Measurements from ENCODE around the gene TTC24. TPM values are rescaled to one million over a fixed set of nuclear protein-coding genes. Genes with fewer than 3 reads are reported as not detected.
A peak's percentile ranks its signal among the peaks of the same experiment; 100 is the strongest.

TTC24 gene
- total and polyA plus RNA-seq, 7 experiments from 2014 or later: 0.97 to 10.2 (median 3.2) TPM

DNA sequence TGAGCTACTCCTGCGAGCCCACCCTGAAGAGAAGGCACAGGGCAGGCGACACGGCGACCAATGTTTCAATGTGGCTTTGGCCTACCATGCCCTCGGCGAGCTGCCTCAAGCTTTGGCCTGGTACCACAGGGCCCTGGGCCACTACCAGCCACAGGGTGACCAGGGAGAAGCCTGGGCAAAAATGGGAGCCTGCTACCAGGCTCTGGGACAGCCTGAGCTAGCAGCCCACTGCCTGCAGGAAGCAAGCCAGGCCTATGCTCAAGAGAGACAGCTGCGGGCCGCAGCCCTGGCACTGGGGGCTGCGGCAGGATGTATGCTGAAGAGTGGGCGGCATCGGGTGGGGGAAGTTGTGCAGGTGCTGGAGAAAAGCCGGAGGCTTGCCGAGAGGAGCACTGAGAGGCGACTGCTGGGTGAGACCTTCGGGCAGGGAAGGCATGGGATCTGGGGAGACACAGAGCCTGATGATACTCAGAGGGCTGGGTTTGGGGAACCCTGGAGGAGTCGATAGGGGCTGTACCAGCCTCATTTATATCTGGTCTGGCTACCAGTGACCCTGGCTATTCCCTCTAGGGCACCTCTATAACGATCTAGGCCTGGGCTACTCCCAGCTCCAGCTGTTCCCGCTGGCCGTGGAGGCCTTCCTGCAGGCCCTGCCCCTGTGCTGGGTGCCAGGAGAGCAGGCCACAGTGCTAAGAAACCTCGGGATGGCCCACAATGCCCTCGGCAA lies 2.3 kb downstream of the TTC24 start:
- peak overlapping the region; percentile 88 to 99 (median 97) for H3K27ac Mint-ChIP-seq
- no peaks in the 10 kb centered on the region for H3K9me3 ChIP-seq (ENCODE audit: control insufficient read depth in 2 of 3, low read length in 3 of 3)
- H3K9me3 Mint-ChIP-seq: no peaks in the 10 kb centered on the region
- ChIA-PET POLR2A (interaction anchor here (0.5 to 3.4 kb wide), 18 partner anchors 9 to 127 kb away, joined by 3 to 32 read pairs (median 4); partner anchors contain the start of genes GPATCH4, IQGAP3, MEF2D and NAXE), CTCF (interaction anchor here (0.7 to 3.0 kb wide), 12 partner anchors 9 to 100 kb away, joined by 3 to 20 read pairs (median 6); partner anchors contain the start of genes NAXE and NES)
- peaks cover 15 to 25% of the 10 kb centered on the region in 2 donors for H3K4me1 ChIP-seq (ENCODE audit: control insufficient read depth in 2 of 2, insufficient read depth in 2 of 2, low read length in 2 of 2)
- H3K27me3 ChIP-seq (ENCODE audit: control insufficient read depth in 2 of 2, insufficient read depth in 2 of 2, low read length in 2 of 2): no peaks in the 10 kb centered on the region
- DNase-seq: peak in 5 of 9 donors; percentile 36 to 59 (median 46)
- H3K4me3 ChIP-seq (ENCODE audit: low read length): peak overlapping the region; percentile 37
- H3K4me3 Mint-ChIP-seq: peak overlapping the region; percentile 71 to 96 (median 88)
- peaks cover 0 to 6% (median 1%) of the 10 kb centered on the region in 5 donors for H3K36me3 Mint-ChIP-seq
- peak; percentile 68 for ATAC-seq
- no peaks in the 10 kb centered on the region for H3K36me3 ChIP-seq (ENCODE audit: control insufficient read depth in 2 of 3, insufficient read depth in 3 of 3, low read length in 3 of 3)
- no peaks in the 10 kb centered on the region for H3K27me3 Mint-ChIP-seq
- peaks cover 6 to 40% (median 29%) of the 10 kb centered on the region in 7 donors for H3K4me1 Mint-ChIP-seq
- H3K27ac ChIP-seq (ENCODE audit: low read depth, low read length): peak overlapping the region; percentile 79
- intact Hi-C loops (cut with micrococcal nuclease): loop anchor here in 1 of 2 donors (2.0 kb wide), 1 partner anchor 101 kb away; no protein-coding TSS in a partner anchor

GRCh38 chr1:156582388-156583017 lies 3.0 kb downstream of the TTC24 start:
- CTCF ChIA-PET: interaction anchor here (0.7 to 3.0 kb wide), 13 partner anchors 9 to 303 kb away, joined by 3 to 20 read pairs (median 5); partner anchors contain the start of genes NAXE and NES
- POLR2A ChIA-PET: interaction anchor here (0.5 to 3.4 kb wide), 12 partner anchors 9 to 125 kb away, joined by 3 to 32 read pairs (median 4); partner anchors contain the start of genes IQGAP3, MEF2D and NAXE
- intact Hi-C loops (cut with micrococcal nuclease): no loop called here

DNA sequence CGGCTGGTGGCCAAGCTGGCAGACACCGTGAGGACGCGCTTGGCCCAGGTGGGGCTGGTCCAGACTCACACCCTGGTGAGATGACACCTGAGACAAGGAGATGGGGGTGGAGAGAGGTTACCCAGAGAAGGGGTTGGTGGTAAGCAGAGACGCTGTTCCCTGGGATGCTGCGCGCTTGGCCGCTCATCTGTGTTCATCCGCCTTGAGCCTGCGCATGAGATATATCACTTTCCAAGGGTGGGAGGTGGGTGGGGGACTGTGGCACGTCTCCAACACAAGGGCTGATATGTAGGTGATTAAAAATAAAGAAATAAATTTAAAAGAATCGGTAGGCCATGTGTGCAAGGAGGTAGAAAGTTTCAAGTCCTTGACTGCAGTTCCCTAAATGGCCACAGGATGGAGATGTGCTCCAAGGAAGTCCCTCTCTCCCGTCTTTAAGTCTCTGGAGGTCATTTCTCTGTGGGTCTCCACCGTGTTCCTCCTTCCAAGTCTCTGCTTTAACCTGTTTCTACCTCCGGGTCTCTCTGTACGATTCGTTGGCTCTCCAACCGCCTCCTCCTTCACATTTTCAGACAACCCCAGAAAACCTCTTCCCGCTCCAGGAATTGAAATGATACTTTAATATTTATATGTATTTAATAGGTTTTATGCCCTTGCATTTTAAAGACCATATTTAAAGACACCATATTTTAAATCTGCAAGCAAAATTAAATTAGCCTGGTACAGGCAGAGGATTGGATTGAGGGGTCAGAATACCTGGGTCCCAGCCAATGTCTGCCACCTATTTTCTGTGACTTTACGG lies 4.5 kb downstream of the TTC24 start:
- ATAC-seq (peak; percentile 81), DNase-seq (peak in 8 of 9 donors; percentile 49 to 76 (median 69))
- Mint-ChIP-seq H3K4me3 (peak overlapping the region in 8 of 10 donors; percentile 9 to 77 (median 54)), H3K4me1 (peaks cover 6 to 40% (median 29%) of the 10 kb centered on the region in 7 donors), H3K36me3 (peaks cover 0 to 6% (median 1%) of the 10 kb centered on the region in 5 donors), H3K27ac (peak overlapping the region in 8 of 9 donors; percentile 26 to 88 (median 72)), H3K27me3 (no peaks in the 10 kb centered on the region), H3K9me3 (no peaks in the 10 kb centered on the region)
- Histone ChIP-seq H3K4me1 (ENCODE audit: control insufficient read depth in 2 of 2, insufficient read depth in 2 of 2, low read length in 2 of 2) (peaks cover 15 to 25% of the 10 kb centered on the region in 2 donors), H3K9me3 (ENCODE audit: control insufficient read depth in 2 of 3, low read length in 3 of 3) (no peaks in the 10 kb centered on the region), H3K36me3 (ENCODE audit: control insufficient read depth in 2 of 3, insufficient read depth in 3 of 3, low read length in 3 of 3) (no peaks in the 10 kb centered on the region), H3K4me3 (ENCODE audit: low read length) (no peak overlapping the region), H3K27ac (ENCODE audit: low read depth, low read length) (peak overlapping the region; percentile 3), H3K27me3 (ENCODE audit: control insufficient read depth in 2 of 2, insufficient read depth in 2 of 2, low read length in 2 of 2) (no peaks in the 10 kb centered on the region)
- CTCF ChIA-PET: interaction anchor here (0.6 to 1.7 kb wide), 3 partner anchors 17 to 24 kb away, joined by 3 to 7 read pairs (median 5); partner anchors contain the start of gene GPATCH4
- intact Hi-C loops (cut with micrococcal nuclease): loop anchor here (1.0 to 2.0 kb wide), 5 partner anchors 17 to 199 kb away; partner anchors contain the start of gene GPATCH4 (in 1 of the 2)
- POLR2A ChIA-PET: no interaction called here

More at GRCh38 chr1:156582388-156583017, 3.0 kb downstream of the TTC24 start:
- Histone ChIP-seq H3K9me3 (ENCODE audit: control insufficient read depth in 2 of 3, low read length in 3 of 3) (no peaks in the 10 kb centered on the region), H3K27ac (ENCODE audit: low read depth, low read length) (peak overlapping the region; percentile 79), H3K4me3 (ENCODE audit: low read length) (peak overlapping the region; percentile 37), H3K4me1 (ENCODE audit: control insufficient read depth in 2 of 2, insufficient read depth in 2 of 2, low read length in 2 of 2) (peaks cover 15 to 25% of the 10 kb centered on the region in 2 donors), H3K27me3 (ENCODE audit: control insufficient read depth in 2 of 2, insufficient read depth in 2 of 2, low read length in 2 of 2) (no peaks in the 10 kb centered on the region), H3K36me3 (ENCODE audit: control insufficient read depth in 2 of 3, insufficient read depth in 3 of 3, low read length in 3 of 3) (no peaks in the 10 kb centered on the region)
- H3K4me3 Mint-ChIP-seq: peak overlapping the region; percentile 71 to 96 (median 88)
- peaks cover 6 to 40% (median 29%) of the 10 kb centered on the region in 7 donors for H3K4me1 Mint-ChIP-seq
- ATAC-seq (no peak), DNase-seq (peak in 3 of 9 donors; percentile 13 to 41 (median 38))
- no peaks in the 10 kb centered on the region for H3K9me3 Mint-ChIP-seq
- H3K36me3 Mint-ChIP-seq: peaks cover 0 to 6% (median 1%) of the 10 kb centered on the region in 5 donors
- peak overlapping the region; percentile 88 to 99 (median 97) for H3K27ac Mint-ChIP-seq
- H3K27me3 Mint-ChIP-seq: no peaks in the 10 kb centered on the region

GRCh38 chr1:156584813-156585212 lies 5.3 kb downstream of the TTC24 start:
- ChIA-PET POLR2A (no interaction called here), CTCF (interaction anchor here (1.0 to 1.7 kb wide), 3 partner anchors 24 to 199 kb away, joined by 3 to 7 read pairs (median 4); no protein-coding TSS in a partner anchor)
- peaks cover 15 to 25% of the 10 kb centered on the region in 2 donors for H3K4me1 ChIP-seq (ENCODE audit: control insufficient read depth in 2 of 2, insufficient read depth in 2 of 2, low read length in 2 of 2)
- H3K27ac Mint-ChIP-seq: peak overlapping the region in 1 of 9 donors; percentile 26
- peaks cover 6 to 40% (median 29%) of the 10 kb centered on the region in 7 donors for H3K4me1 Mint-ChIP-seq
- H3K27me3 Mint-ChIP-seq: no peaks in the 10 kb centered on the region
- no peak overlapping the region for H3K4me3 ChIP-seq (ENCODE audit: low read length)
- H3K4me3 Mint-ChIP-seq: no peak overlapping the region
- H3K36me3 Mint-ChIP-seq: peaks cover 0 to 6% (median 1%) of the 10 kb centered on the region in 5 donors
- ATAC-seq: no peak
- DNase-seq: no peak
- H3K27me3 ChIP-seq (ENCODE audit: control insufficient read depth in 2 of 2, insufficient read depth in 2 of 2, low read length in 2 of 2): no peaks in the 10 kb centered on the region
- no peaks in the 10 kb centered on the region for H3K36me3 ChIP-seq (ENCODE audit: control insufficient read depth in 2 of 3, insufficient read depth in 3 of 3, low read length in 3 of 3)
- H3K9me3 ChIP-seq (ENCODE audit: control insufficient read depth in 2 of 3, low read length in 3 of 3): no peaks in the 10 kb centered on the region
- H3K27ac ChIP-seq (ENCODE audit: low read depth, low read length): no peak overlapping the region
- H3K9me3 Mint-ChIP-seq: no peaks in the 10 kb centered on the region
- intact Hi-C loops (cut with micrococcal nuclease): loop anchor here (1.0 to 2.0 kb wide), 5 partner anchors 16 to 200 kb away; partner anchors contain the start of gene GPATCH4 (in 1 of the 2)

- H3K4me3 ChIP-seq (ENCODE audit: low read length): no peak overlapping the region
- no peaks in the 10 kb centered on the region for H3K27me3 ChIP-seq (ENCODE audit: control insufficient read depth in 2 of 2, insufficient read depth in 2 of 2, low read length in 2 of 2)
- POLR2A ChIA-PET: interaction anchor here (1.1 to 1.9 kb wide), 3 partner anchors 15 to 85 kb away, joined by 4 to 6 read pairs (median 5); partner anchors contain the start of gene GPATCH4
- peaks cover 15 to 30% of the 10 kb centered on the region in 2 donors for H3K4me1 ChIP-seq (ENCODE audit: control insufficient read depth in 2 of 2, insufficient read depth in 2 of 2, low read length in 2 of 2)
- intact Hi-C loops (cut with micrococcal nuclease): no loop called here
- H3K4me1 Mint-ChIP-seq: peaks cover 6 to 43% (median 35%) of the 10 kb centered on the region in 7 donors
- H3K9me3 ChIP-seq (ENCODE audit: control insufficient read depth in 2 of 3, low read length in 3 of 3): no peaks in the 10 kb centered on the region
- no peaks in the 10 kb centered on the region for H3K9me3 Mint-ChIP-seq
- DNase-seq: no peak
- no peak overlapping the region for H3K27ac ChIP-seq (ENCODE audit: low read depth, low read length)
- ATAC-seq: no peak
- CTCF ChIA-PET: interaction anchor here (0.8 to 2.7 kb wide), 4 partner anchors 8 to 106 kb away, joined by 3 to 13 read pairs (median 3); no protein-coding TSS in a partner anchor
- H3K4me3 Mint-ChIP-seq: no peak overlapping the region
- H3K36me3 Mint-ChIP-seq: peaks cover 0 to 6% (median 0%) of the 10 kb centered on the region in 5 donors
- H3K27me3 Mint-ChIP-seq: no peaks in the 10 kb centered on the region
- no peak overlapping the region for H3K27ac Mint-ChIP-seq
- no peaks in the 10 kb centered on the region for H3K36me3 ChIP-seq (ENCODE audit: control insufficient read depth in 2 of 3, insufficient read depth in 3 of 3, low read length in 3 of 3)
Observed at GRCh38 chr1:156586323-156586722, 6.8 kb downstream of the TTC24 start.
